A549 (cell line): ENCODE data around the gene MTA3. TPM values are rescaled to one million over a fixed set of nuclear protein-coding genes. Genes with fewer than 3 reads are reported as not detected.
A peak's percentile ranks its signal among the peaks of the same experiment; 100 is the strongest.

Experiments used
- ATAC-seq, 2 experiments: fragments of 200-7000 bp in 1 of 2; fragments of >200 bp in 1 of 2; cut with Nextera tagmentation in 1 of 2; cut with Tn5 transposase in 1 of 2; 3 replicates each; pipeline versions ENCODE4 v1.8.0 to v1.9.1; 2018 to 2020; ENCODE audit warnings: mild to moderate bottlenecking in 1 of 2, moderate library complexity in 1 of 2
- CTCF ChIA-PET: fragments of 300-600 bp; sonication (Branson Sonifier 250); formaldehyde crosslinking; extraction: SDS; loops from one replicate; lab custom pipeline; 2021; ENCODE audit warnings: antibody characterized with exemption, inconsistent platforms; lab: Yijun Ruan, JAX
- POLR2A ChIA-PET: fragments of 350-600 bp; formaldehyde crosslinking; extraction: SDS; loops from one replicate; lab custom pipeline; 2021; ENCODE audit warnings: antibody characterized with exemption, inconsistent platforms; lab: Yijun Ruan, JAX
- DNase-seq, 2 experiments: peaks; one replicate each; pipeline versions ENCODE4 v3.0.0 to v3.0.0-alpha.2; 2011 to 2016; ENCODE audit warnings: low read depth in 1 of 2, low spot score in 1 of 2
- FAIRE-seq: peaks from 2 replicates; lab custom pipeline; 2011; peaks lifted over from hg19 to GRCh38; lab: Jason Lieb, UNC
- H3K27ac ChIP-seq, 2 experiments: fragments of >200 bp; sonication (Bioruptor Twin); formaldehyde crosslinking; 3 replicates each; pipeline ENCODE4 v1.5.1; 2016 to 2017
- H3K4me1 ChIP-seq: fragments of >200 bp; sonication (Bioruptor Twin); formaldehyde crosslinking; 3 replicates; pipeline ENCODE4 v1.6.1; 2016
- H3K4me2 ChIP-seq: fragments of >200 bp; sonication (Bioruptor Twin); formaldehyde crosslinking; 3 replicates; pipeline ENCODE4 v1.6.1; 2016
- H3K4me3 ChIP-seq: fragments of >200 bp; sonication (Bioruptor Twin); formaldehyde crosslinking; 3 replicates; pipeline ENCODE4 v1.5.1; 2016
- H3K9me3 ChIP-seq: fragments of >200 bp; sonication (Bioruptor Twin); formaldehyde crosslinking; 3 replicates; pipeline ENCODE4 v1.6.1; 2016
- BHLHE40 ChIP-seq: IDR thresholded peaks from 2 replicates; pipeline ENCODE4 v1.6.1; 2012; ENCODE audit warnings: low read depth, low read length, inconsistent platforms
- CBX8 ChIP-seq: fragments of 200-600 bp; sonication (generic); IDR thresholded peaks from 2 replicates; pipeline ENCODE4 v1.6.1; 2016
- CHD2 ChIP-seq: fragments of 150-350 bp; IDR thresholded peaks from 2 replicates; pipeline ENCODE4 v1.6.1; 2014; ENCODE audit warnings: low read length; ENCODE audit not compliant: partially characterized antibody
- CTCF ChIP-seq: fragments of >200 bp; sonication (Bioruptor Twin); formaldehyde crosslinking; IDR thresholded peaks from 3 replicates; pipeline ENCODE4 v1.5.1; 2016
- EHF ChIP-seq: fragments of 250-450 bp; sonication (Bioruptor Pico); IDR thresholded peaks from 2 replicates; pipeline ENCODE4 v1.5.0; 2020; ENCODE audit warnings: mild to moderate bottlenecking
- FOSL2 ChIP-seq, 2 experiments: fragments of 450-650 bp in 1 of 2; fragments of >200 bp in 1 of 2; sonication (Bioruptor Twin) in 1 of 2; formaldehyde crosslinking; IDR thresholded peaks; 2 replicates each; pipeline versions ENCODE4 v1.5.0 to v1.6.1; 2016 to 2020; ENCODE audit warnings: mild to moderate bottlenecking in 1 of 2, moderate library complexity in 1 of 2
- MAFK ChIP-seq: fragments of 450-650 bp; IDR thresholded peaks from 2 replicates; pipeline ENCODE4 v1.6.1; 2014; ENCODE audit not compliant: partially characterized antibody
- NPAS2 ChIP-seq: fragments of 250-450 bp; sonication (Bioruptor Pico); IDR thresholded peaks from 2 replicates; pipeline ENCODE4 v1.8.0; 2022; ENCODE audit warnings: mild to moderate bottlenecking, moderate library complexity, borderline replicate concordance
- NR3C1 ChIP-seq: fragments of >200 bp; sonication (Bioruptor Twin); formaldehyde crosslinking; IDR thresholded peaks from 3 replicates; pipeline ENCODE4 v1.6.1; 2017
- PBX3 ChIP-seq: IDR thresholded peaks from 2 replicates; pipeline ENCODE4 v1.6.1; 2012
- POLR2A ChIP-seq: IDR thresholded peaks from 2 replicates; pipeline ENCODE4 v1.6.1; 2012; ENCODE audit warnings: mild to moderate bottlenecking, low read length
- RARB ChIP-seq: fragments of 250-450 bp; sonication (Bioruptor Pico); IDR thresholded peaks from 2 replicates; pipeline ENCODE4 v1.8.0; 2021; ENCODE audit warnings: mild to moderate bottlenecking, moderate library complexity
- SMC3 ChIP-seq: fragments of >200 bp; sonication (Bioruptor Twin); formaldehyde crosslinking; IDR thresholded peaks from 3 replicates; pipeline ENCODE4 v1.6.1; 2018; ENCODE audit warnings: inconsistent platforms
- SREBF2 ChIP-seq: fragments of 450-650 bp; IDR thresholded peaks from 2 replicates; pipeline ENCODE4 v1.6.1; 2014; ENCODE audit warnings: mild to moderate bottlenecking, moderate library complexity
- WGBS: methylation state at CpG from one replicate; pipeline ENCODE4 v1.1.6; 2017; ENCODE audit errors: missing lambda C conversion rate; 5-methylcytosine and 5-hydroxymethylcytosine counted together
- polyA plus RNA-seq, 4 experiments: library from polyadenylated mRNA; depleted of rRNA in 3 of 4; stranded (reverse); fragments of >200 nt; fragmentation: RNase III in 1 of 4; extraction: RNeasy Plus Mini Kit Qiagen cat#74134 plus additional on column Dnase treatment in 1 of 4; gene quantifications; 2 replicates in 3 of 4; 3 replicates in 1 of 4; pipeline ENCODE4 v1.2.3, GENCODE V29; 2011 to 2017
- TF ChIP-seq, protein P1 (sequence below): fragments of 250-450 bp; sonication (Bioruptor Pico); IDR thresholded peaks from 2 replicates; pipeline ENCODE4 v1.5.0; 2021; ENCODE audit warnings: mild to moderate bottlenecking, moderate library complexity, borderline replicate concordance
- TF ChIP-seq, protein P2 (sequence below): IDR thresholded peaks from 2 replicates; pipeline ENCODE4 v1.6.1; 2012; ENCODE audit warnings: low read depth, borderline replicate concordance
- TF ChIP-seq, protein P3 (sequence below): fragments of 150-350 bp; IDR thresholded peaks from 2 replicates; pipeline ENCODE4 v1.6.1; 2014; ENCODE audit warnings: low read depth, mild to moderate bottlenecking, low read length
- TF ChIP-seq, protein P4 (sequence below): fragments of 200-600 bp; sonication (generic); IDR thresholded peaks from 2 replicates; pipeline ENCODE4 v1.6.1; 2016; ENCODE audit warnings: antibody characterized with exemption, mild to moderate bottlenecking, moderate library complexity

Gene MTA3
- polyA plus RNA-seq, 2 of the 4 experiments (the other 2 are of a cell fraction) = 49.3 to 74.1 TPM

DNA sequence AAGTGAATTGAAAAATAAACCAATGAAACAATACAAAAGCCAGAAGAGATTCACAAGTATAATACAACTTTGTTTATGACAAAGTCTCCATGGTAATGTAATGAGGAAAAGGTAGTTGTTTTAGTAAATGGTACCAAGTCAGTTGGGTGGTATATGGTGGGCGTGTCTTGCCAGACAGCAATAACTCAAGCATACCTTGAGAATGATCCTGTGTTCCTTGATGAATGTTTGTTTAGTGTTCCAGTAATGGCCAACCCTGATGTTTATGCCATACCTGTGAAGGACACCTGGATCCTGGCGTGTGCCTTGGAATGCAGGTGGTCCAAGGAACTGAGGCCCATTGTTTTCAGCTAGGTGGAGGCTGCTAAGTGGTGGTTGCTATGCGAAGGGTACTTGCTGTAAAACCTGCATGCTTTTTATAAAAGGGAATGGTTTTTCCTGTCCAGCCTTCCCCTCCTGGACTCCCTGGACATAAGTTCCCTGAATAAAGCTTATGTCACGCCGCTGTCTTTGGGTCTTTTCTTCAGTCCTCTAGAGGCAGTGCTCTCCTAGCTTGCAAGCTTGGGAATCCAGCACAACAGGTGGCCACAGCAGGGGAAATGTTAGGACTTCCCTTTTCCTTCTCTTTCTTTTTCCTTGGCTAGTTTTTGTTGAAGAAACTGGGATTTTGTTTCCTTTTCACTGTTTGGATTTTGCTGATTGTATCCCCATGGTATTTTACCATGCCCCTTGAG lies 54.7 kb downstream of the MTA3 start:
- no peak for FAIRE-seq
- ChIA-PET CTCF (interaction anchor here (0.8 kb wide), 1 partner anchor 40 kb away, joined by 3 read pairs; no protein-coding TSS in a partner anchor), POLR2A (no interaction called here)
- no peak overlapping the region for H3K4me3 ChIP-seq
- peak; percentile 62 to 65; a peak in 5 of 6 replicates for ATAC-seq
- TF ChIP-seq MAFK = no peak
- no peak for TF ChIP-seq FOSL2 (IDR thresholded peaks at IDR 0.05)
- TF ChIP-seq FOSL2 (CRISPR knock-in tag; IDR thresholded peaks at IDR 0.05) = no peak
- TF ChIP-seq PBX3 = no peak
- no peak for TF ChIP-seq NPAS2 (CRISPR knock-in tag)
- TF ChIP-seq NR3C1 = no peak
- no peak for TF ChIP-seq SREBF2
- TF ChIP-seq EHF (CRISPR knock-in tag) = no peak
- TF ChIP-seq CTCF = no peak
- TF ChIP-seq, protein P1, sequence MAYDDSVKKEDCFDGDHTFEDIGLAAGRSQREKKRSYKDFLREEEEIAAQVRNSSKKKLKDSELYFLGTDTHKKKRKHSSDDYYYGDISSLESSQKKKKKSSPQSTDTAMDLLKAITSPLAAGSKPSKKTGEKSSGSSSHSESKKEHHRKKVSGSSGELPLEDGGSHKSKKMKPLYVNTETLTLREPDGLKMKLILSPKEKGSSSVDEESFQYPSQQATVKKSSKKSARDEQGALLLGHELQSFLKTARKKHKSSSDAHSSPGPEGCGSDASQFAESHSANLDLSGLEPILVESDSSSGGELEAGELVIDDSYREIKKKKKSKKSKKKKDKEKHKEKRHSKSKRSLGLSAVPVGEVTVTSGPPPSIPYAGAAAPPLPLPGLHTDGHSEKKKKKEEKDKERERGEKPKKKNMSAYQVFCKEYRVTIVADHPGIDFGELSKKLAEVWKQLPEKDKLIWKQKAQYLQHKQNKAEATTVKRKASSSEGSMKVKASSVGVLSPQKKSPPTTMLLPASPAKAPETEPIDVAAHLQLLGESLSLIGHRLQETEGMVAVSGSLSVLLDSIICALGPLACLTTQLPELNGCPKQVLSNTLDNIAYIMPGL (CRISPR knock-in tag) = no peak
- TF ChIP-seq, protein P2, sequence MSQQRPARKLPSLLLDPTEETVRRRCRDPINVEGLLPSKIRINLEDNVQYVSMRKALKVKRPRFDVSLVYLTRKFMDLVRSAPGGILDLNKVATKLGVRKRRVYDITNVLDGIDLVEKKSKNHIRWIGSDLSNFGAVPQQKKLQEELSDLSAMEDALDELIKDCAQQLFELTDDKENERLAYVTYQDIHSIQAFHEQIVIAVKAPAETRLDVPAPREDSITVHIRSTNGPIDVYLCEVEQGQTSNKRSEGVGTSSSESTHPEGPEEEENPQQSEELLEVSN = no peak
- H3K9me3 ChIP-seq = no peaks in the 10 kb centered on the region
- no peak overlapping the region for H3K27ac ChIP-seq
- peaks cover 16% of the 10 kb centered on the region for H3K4me1 ChIP-seq
- no peak overlapping the region for H3K4me2 ChIP-seq
- WGBS = 71% methylated on average over 5 of the region's 5 CpGs
- DNase-seq = peak in 1 of 2 experiments; percentile 29

- ChIA-PET POLR2A (no interaction called here), CTCF (no interaction called here)
- ATAC-seq (no peak), FAIRE-seq (no peak), DNase-seq (no peak)
- H3K27ac ChIP-seq = no peak overlapping the region
- TF ChIP-seq, protein P3, sequence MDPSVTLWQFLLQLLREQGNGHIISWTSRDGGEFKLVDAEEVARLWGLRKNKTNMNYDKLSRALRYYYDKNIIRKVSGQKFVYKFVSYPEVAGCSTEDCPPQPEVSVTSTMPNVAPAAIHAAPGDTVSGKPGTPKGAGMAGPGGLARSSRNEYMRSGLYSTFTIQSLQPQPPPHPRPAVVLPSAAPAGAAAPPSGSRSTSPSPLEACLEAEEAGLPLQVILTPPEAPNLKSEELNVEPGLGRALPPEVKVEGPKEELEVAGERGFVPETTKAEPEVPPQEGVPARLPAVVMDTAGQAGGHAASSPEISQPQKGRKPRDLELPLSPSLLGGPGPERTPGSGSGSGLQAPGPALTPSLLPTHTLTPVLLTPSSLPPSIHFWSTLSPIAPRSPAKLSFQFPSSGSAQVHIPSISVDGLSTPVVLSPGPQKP = no peak
- TF ChIP-seq CHD2 (no peak), BHLHE40 (no peak), POLR2A (no peak), SMC3 (no peak), CBX8 (no peak), RARB (CRISPR knock-in tag) (no peak)
- TF ChIP-seq, protein P4, sequence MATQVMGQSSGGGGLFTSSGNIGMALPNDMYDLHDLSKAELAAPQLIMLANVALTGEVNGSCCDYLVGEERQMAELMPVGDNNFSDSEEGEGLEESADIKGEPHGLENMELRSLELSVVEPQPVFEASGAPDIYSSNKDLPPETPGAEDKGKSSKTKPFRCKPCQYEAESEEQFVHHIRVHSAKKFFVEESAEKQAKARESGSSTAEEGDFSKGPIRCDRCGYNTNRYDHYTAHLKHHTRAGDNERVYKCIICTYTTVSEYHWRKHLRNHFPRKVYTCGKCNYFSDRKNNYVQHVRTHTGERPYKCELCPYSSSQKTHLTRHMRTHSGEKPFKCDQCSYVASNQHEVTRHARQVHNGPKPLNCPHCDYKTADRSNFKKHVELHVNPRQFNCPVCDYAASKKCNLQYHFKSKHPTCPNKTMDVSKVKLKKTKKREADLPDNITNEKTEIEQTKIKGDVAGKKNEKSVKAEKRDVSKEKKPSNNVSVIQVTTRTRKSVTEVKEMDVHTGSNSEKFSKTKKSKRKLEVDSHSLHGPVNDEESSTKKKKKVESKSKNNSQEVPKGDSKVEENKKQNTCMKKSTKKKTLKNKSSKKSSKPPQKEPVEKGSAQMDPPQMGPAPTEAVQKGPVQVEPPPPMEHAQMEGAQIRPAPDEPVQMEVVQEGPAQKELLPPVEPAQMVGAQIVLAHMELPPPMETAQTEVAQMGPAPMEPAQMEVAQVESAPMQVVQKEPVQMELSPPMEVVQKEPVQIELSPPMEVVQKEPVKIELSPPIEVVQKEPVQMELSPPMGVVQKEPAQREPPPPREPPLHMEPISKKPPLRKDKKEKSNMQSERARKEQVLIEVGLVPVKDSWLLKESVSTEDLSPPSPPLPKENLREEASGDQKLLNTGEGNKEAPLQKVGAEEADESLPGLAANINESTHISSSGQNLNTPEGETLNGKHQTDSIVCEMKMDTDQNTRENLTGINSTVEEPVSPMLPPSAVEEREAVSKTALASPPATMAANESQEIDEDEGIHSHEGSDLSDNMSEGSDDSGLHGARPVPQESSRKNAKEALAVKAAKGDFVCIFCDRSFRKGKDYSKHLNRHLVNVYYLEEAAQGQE = no peak
- H3K4me3 ChIP-seq = no peak overlapping the region
- no peak overlapping the region for H3K4me2 ChIP-seq
- peaks cover 7% of the 10 kb centered on the region for H3K4me1 ChIP-seq
- WGBS = 98% methylated on average over 2 of the region's 2 CpGs
- H3K9me3 ChIP-seq = no peaks in the 10 kb centered on the region
Observed at GRCh38 chr2:42624047-42624446, 55.6 kb downstream of the MTA3 start.
